ENCODE results near the gene ERFE.
"Not testable (repeated sequence)": the region's sequence is repeated elsewhere in the genome, so short reads cannot be mapped to it uniquely, and the experiment has no call there.

The ERFE gene, protein sequence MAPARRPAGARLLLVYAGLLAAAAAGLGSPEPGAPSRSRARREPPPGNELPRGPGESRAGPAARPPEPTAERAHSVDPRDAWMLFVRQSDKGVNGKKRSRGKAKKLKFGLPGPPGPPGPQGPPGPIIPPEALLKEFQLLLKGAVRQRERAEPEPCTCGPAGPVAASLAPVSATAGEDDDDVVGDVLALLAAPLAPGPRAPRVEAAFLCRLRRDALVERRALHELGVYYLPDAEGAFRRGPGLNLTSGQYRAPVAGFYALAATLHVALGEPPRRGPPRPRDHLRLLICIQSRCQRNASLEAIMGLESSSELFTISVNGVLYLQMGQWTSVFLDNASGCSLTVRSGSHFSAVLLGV

DNA sequence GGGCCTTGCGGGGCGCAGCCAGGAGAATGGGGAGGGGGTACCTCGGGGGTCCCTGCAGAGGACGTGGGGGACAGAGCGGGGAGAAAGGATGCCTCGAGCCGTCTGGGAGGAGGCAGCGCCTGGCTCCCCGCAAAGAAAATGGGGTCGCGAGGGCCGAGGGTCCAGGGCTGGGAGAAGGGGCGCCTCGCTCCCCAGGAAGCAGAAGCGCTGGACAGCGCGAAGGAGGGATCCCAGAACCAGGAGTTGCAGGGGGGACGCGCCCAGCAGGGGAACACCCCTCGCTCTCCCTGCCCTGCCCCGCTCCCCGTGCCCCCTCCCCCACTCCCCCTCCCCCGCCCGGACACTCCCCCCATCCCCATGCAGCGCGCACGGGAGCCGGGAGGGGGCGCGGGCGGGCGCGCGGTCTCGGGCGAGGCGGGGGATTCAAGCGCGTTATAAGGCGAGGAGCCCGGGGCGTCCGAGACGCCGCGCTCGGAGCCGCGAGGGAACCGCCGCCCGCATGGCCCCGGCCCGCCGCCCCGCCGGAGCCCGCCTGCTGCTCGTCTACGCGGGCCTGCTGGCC is at the start of gene ERFE:
ERFE (plus strand) TSS at position 462 of the 562 bp plus-strand sequence; CDS start at position 500, 38 bp downstream.
- no peak for DNase-seq

DNA sequence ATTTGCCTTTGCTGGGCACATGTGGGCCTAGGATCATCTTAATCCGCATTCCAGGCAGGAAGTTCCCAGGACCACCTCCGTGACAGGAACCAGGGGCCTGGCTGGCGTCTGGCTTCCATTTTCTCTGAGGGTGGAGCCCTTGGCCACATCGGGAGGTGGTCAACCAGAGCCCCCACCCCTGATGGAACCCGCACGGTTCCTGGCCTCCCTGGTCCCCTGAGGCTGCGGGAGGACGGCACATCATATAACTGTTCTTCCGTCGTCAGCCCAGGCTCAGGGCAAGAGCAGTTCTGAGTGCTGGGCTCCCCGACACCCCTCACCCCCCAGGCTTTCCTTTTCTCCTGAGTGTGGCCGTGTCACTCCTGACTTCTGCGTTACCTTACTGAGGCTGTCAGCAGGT is 45.2 kb upstream of the ERFE start:
- DNase-seq: no peak

DNA sequence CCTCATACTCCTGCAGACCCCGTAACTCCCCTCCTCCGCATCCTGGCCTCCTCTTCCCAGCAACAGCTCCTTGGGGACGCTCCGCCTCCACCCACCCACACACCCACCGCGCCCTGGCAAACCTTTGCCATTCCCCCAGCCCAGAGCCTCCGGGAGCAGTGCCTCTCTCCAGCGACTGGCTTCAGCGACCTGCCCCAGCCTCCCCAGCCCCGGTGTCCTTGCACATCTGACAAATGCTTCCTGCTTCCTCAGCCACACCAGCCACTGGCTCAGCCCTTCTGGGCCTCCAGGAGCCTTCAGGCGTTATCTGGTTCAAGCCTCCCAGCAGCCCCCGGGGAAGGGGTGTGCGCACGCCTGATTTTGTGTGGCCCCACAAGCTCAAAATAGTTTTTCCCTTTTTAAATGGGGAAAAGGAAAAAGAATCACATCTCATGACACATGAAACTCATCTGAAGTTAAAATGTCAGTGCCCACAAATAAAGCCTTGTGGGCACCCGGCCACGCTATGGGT is 44.4 kb upstream of the ERFE start:
- DNase-seq: no peak

DNA sequence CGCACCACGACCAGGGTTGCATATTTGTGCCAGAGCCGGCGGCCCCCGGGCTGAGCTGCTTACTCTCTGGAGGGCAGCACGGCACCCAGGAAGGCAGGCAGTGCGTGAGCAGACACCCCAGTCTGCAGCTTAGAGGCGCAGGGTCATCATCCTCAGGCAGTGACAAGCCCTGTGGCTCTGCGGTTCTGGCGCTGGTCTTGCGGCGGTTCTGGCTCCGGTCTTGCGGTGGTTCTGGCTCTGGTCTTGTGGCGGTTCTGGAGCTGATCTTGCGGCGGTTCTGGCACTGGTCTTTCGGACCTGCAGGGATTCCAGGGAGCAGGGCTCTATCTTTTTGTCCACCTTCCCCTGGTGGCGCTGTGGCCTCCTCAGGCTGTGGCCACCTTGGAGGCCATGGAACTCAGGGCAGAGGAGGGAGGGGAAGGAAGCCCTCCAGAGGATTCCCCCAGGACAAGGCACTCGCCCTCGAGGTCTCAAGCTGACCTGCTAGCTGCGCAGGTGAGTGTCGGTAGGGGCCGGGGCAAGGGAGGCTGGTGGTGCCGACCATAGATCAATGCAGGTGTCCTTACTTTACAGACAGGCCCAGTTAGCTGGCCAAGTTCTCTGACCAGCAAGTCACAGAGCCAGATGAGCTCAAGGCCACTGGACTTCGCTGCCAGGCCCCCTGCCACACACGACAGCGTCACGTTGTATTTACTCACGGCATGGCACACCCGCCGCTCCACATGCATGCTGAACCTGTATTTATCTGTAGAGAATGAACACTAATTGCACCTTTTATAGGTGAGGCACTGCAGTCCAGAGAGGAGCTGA is 43.7 kb upstream of the ERFE start:
- DNase-seq: no peak

DNA sequence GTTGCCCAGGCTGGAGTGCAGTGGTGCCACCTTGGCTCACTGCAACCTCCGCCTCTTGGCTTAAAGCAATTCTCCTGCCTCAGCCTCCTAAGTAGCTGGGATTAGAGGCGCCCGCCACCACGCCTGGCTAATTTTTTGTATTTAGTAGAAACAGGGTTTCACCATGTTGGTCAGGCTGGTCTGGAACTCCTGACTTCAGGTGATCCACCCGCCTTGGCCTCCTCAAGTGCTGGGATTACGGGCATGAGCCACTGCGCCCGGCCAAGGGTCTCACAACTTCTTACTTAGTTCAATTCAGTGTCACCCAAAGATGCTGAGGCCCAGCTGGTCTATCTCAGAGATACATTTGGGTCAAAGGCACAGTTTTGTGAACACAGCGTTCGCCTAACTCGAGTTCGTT is 43.1 kb upstream of the ERFE start:
- not testable (repeated sequence) for DNase-seq

DNA sequence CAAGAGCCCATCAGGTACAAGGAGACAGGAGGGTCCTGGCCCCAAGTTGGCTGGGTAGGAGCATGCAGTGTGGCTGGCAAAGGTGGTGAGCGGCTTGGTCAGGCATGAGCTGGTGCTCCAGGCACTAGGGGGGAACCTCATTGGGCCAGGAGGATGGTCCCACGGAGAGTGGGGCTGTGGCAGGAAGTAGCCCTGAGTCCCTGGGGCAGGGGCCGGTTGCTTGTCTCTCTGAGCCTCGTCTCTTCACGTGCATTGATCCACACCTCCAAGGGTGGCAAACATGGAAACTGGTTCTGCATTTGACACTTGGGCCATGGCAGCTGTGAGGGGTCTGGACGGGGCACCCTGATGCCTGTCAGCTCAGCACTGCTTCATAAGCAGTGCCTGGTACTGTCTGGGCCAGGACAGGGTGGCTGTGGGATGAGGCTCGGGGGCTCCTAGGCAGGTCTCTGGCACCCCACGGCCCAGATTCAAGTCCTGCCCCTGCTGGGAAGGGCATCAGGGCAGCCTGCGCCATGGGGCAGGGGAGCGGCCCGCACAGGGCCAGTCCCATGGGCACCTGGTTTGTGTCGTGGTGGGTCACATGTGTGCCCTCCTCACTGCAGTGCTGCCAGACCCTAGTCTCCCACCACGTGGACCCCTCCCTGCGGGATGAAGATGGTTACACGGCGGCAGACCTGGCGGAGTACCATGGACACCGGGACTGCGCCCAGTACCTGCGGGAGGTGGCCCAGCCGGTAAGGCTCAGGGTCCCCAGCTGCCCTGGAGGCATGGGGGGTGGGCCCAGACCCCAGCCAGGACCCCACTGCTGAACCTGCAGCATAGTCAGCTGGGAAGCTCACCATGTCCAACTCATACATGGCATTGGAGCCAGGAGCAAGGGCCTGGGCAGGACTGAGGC is 42.2 kb upstream of the ERFE start:
- DNase-seq: no peak

DNA sequence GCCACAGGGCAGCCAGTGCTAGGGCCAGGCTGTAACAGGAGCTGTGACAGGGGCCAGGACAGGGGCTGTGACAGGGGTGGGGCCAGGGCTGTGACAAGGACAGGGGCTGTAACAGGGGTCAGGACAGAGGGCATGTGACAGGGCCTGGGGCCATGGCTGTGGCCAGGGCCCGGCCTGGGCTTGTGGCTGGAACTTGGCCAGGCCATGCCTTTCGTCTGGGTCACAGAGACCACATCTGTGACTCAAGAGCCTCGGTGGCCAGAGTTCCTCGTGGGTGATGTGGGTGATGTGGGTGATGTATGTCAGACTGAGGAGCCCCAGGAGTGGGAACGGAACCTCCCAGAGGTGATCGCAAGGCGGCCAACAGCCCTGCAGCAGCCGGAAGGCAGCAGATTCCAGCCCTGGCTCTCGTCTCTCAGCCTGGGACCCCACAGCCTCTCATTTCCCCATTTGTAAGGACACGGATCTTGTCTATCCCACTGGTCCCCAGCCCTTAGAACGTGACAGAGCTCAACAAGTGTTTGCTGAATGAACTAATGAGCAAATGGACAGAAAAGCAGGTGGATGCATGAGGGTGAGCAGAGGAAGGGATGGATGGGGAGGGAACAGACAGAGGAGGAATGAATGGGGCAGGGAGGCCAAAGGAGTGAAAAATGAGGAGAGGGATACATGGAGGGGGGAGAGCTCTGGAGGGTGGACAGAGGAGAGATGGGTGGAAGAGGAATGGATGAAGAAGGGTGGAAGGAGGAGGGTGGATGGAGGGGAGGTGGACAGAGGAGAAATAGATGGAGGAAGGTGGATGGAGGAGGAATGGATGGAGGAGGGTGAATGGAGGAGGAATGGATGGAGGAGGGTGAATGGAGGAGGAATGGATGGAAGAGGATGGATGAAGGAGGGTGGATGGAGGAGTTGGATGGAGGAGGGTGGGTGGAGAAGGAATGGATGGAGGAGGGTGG is 41.3 kb upstream of the ERFE start:
- no peak for DNase-seq

- no peak for DNase-seq
Measured at GRCh38 chr2:238119756-238120462, 38.9 kb upstream of the ERFE start.

DNA sequence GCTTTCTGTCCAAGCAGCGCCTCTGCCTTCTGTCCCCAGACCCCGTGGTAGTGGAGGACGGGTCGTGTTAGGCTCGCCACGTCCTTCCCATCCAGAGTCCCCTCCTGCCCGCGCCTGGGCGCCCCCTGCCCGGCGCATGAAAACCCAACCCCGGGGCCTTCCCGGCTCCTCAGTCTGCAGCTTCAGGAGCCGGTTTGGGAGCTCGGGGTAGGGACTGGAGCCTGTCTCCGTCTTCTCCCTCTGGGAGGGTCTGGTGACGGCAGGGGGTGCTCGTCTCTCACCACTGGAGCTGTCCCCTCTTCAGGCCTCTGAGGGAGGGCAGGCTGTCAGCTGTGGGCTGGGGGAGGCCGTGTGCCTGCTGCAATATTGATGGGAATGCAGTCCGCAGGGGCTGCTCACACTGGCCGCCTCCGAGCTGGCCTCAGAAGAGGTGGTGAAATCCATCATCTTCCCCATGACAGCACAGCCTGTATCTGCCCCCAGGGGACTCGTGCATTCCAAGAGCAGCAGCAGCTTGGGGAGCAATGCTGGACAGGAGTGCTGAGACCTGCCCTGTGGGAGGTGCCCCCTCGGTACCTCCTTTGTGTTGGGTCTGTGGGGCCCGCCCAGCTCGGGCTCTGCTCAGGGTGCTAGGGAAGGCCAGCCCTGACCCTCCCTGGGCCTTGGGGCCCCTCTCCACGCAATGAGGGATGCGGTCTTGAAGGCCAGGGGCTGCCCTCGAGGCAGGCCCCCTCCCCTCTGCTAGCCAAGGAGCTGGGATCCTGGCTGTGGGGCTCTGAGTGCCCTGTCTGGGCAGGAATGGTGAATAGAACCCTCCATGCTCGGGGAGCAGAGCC is 38.1 kb upstream of the ERFE start:
- no peak for DNase-seq

DNA sequence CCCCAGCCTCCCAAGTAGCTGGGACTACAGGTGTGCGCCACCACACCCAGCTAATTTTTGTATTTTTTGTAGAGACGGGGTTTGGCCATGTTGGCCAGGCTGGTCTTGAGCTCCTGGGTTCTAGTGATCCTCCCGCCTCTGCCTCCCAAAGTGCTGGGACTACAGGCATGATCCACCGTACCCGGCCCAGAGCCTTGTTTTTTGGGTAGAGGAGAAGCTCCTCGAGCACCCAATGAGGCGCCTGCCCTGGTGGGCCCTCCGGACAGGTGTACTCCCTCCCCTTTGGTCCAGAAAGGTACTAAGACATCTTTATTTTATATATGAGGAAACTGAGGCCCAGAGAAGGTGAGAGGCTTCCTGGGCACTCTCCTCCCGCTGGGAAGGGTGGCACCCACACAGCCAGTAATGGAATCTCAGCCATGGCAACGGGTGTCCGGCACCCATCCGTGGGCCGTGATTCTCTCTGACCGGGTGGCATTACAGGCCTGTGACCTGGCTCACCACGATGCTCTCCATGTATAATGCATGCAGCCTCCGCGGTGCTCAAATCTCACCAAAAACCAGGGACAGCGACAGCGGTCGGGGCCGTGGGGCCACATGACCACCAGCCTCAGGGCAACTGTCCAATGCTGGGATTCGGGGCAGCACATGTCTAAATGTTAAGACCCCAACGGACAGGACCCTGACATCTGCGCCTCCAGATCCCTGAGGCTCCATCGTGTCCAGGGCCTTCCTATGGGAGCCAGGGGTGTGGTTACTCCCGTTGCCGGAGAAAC is 37.1 kb upstream of the ERFE start:
- DNase-seq: no peak

DNA sequence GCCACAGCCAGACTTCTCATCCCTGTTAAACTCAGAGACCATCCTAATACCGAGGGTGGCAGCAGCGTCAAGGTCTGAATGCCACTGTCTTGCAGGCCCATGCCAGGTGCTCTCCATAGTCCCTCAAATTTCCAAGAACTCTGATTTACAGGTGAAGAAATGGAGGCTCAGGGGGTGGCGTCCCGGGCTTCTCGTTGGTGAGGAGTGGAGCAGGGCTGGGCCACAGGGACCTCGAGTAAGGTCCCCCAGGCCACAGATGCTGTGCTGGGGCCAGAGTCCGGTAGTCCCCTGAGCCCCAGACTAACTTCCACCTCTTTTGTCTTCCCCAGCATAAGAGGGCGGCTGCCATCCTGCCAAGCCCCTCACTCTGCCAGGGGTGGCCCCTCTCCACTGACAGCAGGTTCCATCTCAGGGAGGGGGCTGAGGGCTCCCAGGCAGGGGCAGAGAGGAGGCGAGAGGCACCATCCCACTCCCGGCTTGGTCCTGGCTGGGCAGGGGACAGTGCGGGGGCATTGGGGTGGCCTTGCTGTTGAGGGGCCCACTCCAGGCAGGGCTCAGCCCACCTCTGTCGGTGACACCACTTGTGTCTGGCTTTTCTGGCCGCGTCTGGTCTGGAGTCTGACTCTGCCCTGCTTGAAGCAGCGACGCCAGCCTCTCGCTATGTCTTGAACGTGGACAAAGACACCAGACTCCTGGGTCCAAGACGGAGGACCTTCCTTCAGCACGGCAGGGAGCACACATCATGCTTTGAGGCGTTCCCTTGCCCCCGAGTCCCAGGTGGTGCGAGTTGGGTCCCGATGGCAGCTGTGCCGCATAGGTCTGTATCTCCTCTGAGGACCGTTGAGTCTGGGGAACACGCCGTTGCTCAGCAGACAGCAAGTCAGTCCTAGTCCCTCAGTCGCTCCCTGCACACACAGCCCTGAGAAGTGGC is 36.2 kb upstream of the ERFE start:
- no peak for DNase-seq

DNA sequence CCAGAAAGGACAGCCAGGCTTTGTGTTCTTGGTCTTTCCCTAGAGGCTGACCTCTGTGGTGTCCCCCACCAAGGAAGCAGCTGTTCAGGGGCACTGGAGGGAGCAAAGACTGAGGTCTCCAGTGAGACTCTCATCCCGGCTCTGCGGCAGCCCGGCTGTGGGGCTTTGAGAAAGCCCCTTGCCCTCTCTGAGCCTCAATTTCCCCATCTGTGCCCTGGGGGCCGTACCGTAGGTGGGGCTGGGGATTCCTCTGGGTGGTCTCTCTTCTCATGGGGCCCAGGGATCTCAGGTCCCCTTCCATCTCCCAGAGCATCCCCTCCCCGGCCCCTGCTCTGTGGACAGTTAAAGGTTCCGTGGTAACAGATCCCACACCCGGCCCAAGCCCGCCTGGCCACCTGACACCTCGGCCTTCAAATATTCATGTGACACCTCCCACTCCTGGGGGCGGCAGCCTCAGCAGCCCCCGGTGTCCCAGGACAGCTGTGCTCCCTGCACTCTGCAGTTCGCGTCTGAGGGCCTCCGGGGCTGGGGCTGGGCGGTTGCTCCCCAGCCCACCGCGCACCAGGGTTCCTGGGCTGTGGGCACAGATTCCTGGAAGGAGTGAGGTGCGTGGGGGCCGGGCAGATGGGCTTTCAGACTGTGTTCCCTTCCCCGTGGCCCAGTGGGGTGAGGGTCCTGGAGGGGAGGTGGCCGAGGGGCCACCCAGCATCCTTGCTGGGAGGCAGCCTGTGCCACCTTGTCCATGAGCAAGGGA is 35.4 kb upstream of the ERFE start:
- no peak for DNase-seq

DNA sequence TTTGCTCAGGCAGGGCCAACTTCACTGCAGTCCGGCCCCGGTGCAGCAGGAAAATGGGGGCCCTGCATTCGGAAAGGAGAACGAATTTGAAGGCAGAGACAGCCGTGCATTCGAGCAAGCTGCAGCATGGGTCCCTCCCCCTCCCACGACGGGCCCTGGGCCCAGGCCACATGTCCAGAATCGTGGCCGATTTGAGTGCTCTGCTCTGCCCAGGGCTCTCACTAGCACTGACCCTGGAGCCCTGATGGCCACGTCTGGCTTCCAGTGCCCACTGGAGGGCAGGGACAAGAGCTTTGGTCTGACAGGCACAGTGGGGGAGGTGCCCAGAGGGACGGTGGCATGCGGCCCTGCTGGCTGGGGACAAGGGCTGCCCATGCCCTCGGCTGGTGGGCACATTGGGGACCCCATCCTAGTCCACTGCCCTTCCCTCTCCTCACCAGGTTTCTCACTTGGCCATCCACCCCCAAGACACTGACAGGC is 34.7 kb upstream of the ERFE start:
- DNase-seq: no peak

DNA sequence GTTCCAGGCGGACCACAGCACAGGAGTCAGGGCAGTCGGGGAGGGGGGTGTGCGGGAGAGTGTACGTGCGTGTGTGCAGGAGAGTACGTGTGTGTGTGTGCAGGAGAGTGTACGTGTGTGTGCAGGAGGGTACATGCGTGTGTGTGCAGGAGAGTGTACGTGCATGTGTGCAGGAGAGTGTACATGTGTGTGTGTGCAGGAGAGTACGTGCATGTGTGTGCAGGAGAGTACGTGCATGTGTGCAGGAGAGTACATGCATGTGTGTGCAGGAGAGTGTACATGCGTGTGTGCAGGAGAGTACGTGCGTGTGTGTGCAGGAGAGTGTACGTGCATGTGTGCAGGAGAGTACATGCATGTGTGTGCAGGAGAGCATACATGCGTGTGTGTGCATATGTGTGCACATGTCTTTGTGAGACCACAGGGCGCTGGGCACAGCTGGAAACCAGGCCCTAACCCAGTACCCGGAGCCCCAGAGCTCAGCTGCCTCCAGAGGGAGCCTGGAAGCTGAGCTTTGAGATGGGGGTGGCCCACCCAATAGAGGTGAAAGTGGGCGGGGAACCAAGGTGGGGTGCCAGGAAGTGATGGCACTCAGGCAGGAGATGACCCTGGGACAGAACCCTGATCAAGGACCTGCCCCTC is 34.2 kb upstream of the ERFE start:
- no peak for DNase-seq

- no peak for DNase-seq
Measured at GRCh38 chr2:238125127-238125885, 33.5 kb upstream of the ERFE start.

- DNase-seq: no peak
Measured at GRCh38 chr2:238126338-238126737, 32.4 kb upstream of the ERFE start.
